GM12874 (cell line): ENCODE data around the gene POMT2.

Experiments used
- CTCF ChIP-seq: IDR thresholded peaks from 2 replicates; pipeline ENCODE4 v1.5.1; 2011; ENCODE audit warnings: low read depth, mild to moderate bottlenecking, control low read depth, low read length, moderate library complexity; ENCODE audit not compliant: insufficient read depth

The POMT2 gene

GRCh38 chr14:77324289-77324688 is 3.6 kb upstream of the POMT2 start:
- TF ChIP-seq CTCF = no peak

- TF ChIP-seq CTCF = no peak
Measured at GRCh38 chr14:77323571-77323970, 2.9 kb upstream of the POMT2 start.

- TF ChIP-seq CTCF = no peak
Measured at GRCh38 chr14:77322951-77323350, 2.3 kb upstream of the POMT2 start.

- TF ChIP-seq CTCF = no peak
Measured at GRCh38 chr14:77322250-77322902, 1.7 kb upstream of the POMT2 start.

- no peak for TF ChIP-seq CTCF
Measured at GRCh38 chr14:77319422-77319821, 1.3 kb downstream of the POMT2 start.

GRCh38 chr14:77318006-77318553 is 2.6 kb downstream of the POMT2 start:
- TF ChIP-seq CTCF = no peak

GRCh38 chr14:77316872-77317301 is 3.8 kb downstream of the POMT2 start:
- no peak for TF ChIP-seq CTCF
